Smooth muscle cell (in vitro differentiated cells): ENCODE results near the gene OR2T4. TPM values are rescaled to one million over a fixed set of nuclear protein-coding genes. Genes with fewer than 3 reads are reported as not detected.

Experiments
- DNase-seq: peaks from one replicate; lab custom pipeline; 2025; ENCODE audit not compliant: unreplicated experiment; lab: John Stamatoyannopoulos, UW
- H2AFZ ChIP-seq: fragments of 200-600 bp; sonication (generic); 2 replicates; pipeline ENCODE4 v1.6.0; 2016; ENCODE audit warnings: antibody characterized with exemption, low read depth, mild to moderate bottlenecking
- H3F3A ChIP-seq: fragments of 200-600 bp; sonication (generic); 2 replicates; pipeline ENCODE4 v1.6.0; 2017; ENCODE audit warnings: antibody characterized with exemption, low read depth
- H3K27ac ChIP-seq: fragments of 200-600 bp; sonication (generic); 2 replicates; pipeline ENCODE4 v1.5.1; 2016; ENCODE audit warnings: low read depth, mild to moderate bottlenecking
- H3K27me3 ChIP-seq: fragments of 200-600 bp; sonication (generic); 2 replicates; pipeline ENCODE4 v1.6.1; 2016; ENCODE audit warnings: low read depth, mild to moderate bottlenecking
- H3K36me3 ChIP-seq: fragments of 200-600 bp; sonication (generic); 2 replicates; pipeline ENCODE4 v1.5.1; 2016; ENCODE audit warnings: low read depth
- H3K4me1 ChIP-seq: fragments of 200-600 bp; sonication (generic); 2 replicates; pipeline ENCODE4 v1.5.1; 2016; ENCODE audit warnings: low read depth
- H3K4me2 ChIP-seq: fragments of 200-600 bp; sonication (generic); 2 replicates; pipeline ENCODE4 v1.6.0; 2016; ENCODE audit warnings: mild to moderate bottlenecking
- H3K4me3 ChIP-seq: fragments of 200-600 bp; sonication (generic); 2 replicates; pipeline ENCODE4 v1.5.1; 2016; ENCODE audit warnings: mild to moderate bottlenecking
- H3K79me2 ChIP-seq: fragments of 200-600 bp; sonication (generic); 2 replicates; pipeline ENCODE4 v1.6.0; 2016; ENCODE audit warnings: low read depth, mild to moderate bottlenecking
- H3K9ac ChIP-seq: fragments of 200-600 bp; sonication (generic); 2 replicates; pipeline ENCODE4 v1.6.0; 2016; ENCODE audit warnings: low read depth
- H3K9me3 ChIP-seq: fragments of 200-600 bp; sonication (generic); replicated peaks from 2 replicates; pipeline ENCODE4 v1.5.1; 2016; ENCODE audit warnings: low read depth
- H4K20me1 ChIP-seq: fragments of 200-600 bp; sonication (generic); 2 replicates; pipeline ENCODE4 v1.6.0; 2016; ENCODE audit warnings: low read depth
- WGBS: methylation state at CpG from one replicate; pipeline ENCODE4 v1.1.7; 2016; ENCODE audit warnings: low lambda C conversion rate; 5-methylcytosine and 5-hydroxymethylcytosine counted together
- polyA plus RNA-seq: library from polyadenylated mRNA; unstranded; fragments of >200 nt; fragmentation: Nextera tagmentation; extraction: Ambion mirVana; gene quantifications from 2 replicates; pipeline ENCODE4 v1.2.1, GENCODE V29; 2016
- total RNA-seq: library from RNA; depleted of rRNA; stranded (reverse); fragments of >200 nt; gene quantifications from 2 replicates; pipeline ENCODE4 v1.2.3, GENCODE V29; 2014
- TF ChIP-seq, protein P1 (sequence below): fragments of 200-600 bp; sonication (generic); IDR thresholded peaks from 2 replicates; pipeline ENCODE4 v1.5.1; 2017; ENCODE audit warnings: borderline replicate concordance, mild to moderate bottlenecking, antibody characterized with exemption; ENCODE audit not compliant: insufficient read depth, poor library complexity, severe bottlenecking

The OR2T4 gene, protein sequence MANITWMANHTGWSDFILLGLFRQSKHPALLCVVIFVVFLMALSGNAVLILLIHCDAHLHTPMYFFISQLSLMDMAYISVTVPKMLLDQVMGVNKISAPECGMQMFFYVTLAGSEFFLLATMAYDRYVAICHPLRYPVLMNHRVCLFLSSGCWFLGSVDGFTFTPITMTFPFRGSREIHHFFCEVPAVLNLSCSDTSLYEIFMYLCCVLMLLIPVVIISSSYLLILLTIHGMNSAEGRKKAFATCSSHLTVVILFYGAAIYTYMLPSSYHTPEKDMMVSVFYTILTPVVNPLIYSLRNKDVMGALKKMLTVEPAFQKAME
- total RNA-seq (not detected in 2 replicates), polyA plus RNA-seq (not detected in 2 replicates)

DNA sequence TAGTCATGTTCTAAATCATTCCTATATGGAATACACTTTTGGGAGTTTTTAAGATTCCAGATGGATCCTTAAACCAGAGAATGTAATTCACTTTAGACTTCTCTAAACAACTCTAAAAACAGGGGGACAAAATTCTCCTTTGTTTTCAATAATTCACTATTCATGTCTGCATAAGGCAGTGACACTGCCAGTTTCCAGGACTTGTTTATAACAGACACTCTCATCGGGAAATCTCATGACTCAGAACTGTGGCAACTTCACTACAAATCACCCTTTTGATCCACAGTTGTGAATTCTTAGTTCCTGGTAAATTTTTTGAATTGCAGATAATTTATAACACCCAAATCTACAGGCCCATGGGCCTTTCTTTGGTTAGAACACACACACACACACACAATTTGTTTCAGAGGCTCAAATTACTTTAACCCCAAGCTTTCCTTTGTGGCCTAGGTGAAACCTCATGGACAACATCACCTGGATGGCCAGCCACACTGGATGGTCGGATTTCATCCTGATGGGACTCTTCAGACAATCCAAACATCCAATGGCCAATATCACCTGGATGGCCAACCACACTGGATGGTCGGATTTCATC lies at the start of gene OR2T4:
Gene OR2T4 (plus strand): TSS at position 545 of the 595 bp plus-strand sequence. CDS start 0 bp downstream, at position 545.
- H3K4me2 ChIP-seq, result no peak within 1 kb of the TSS
- H3K36me3 ChIP-seq, result no peaks in the 10 kb centered on the region
- no peaks in the 10 kb centered on the region for H4K20me1 ChIP-seq
- H3K27me3 ChIP-seq, result no peaks in the 10 kb centered on the region
- H3K27ac ChIP-seq, result no peak within 1 kb of the TSS
- no peaks in the 10 kb centered on the region for H3K79me2 ChIP-seq
- H3K9ac ChIP-seq, result no peak within 1 kb of the TSS
- no peak within 1 kb of the TSS for H2AFZ ChIP-seq
- no peaks in the 10 kb centered on the region for H3K4me1 ChIP-seq
- H3K9me3 ChIP-seq, result peaks cover 14% of the 10 kb centered on the region
- no peak within 1 kb of the TSS for H3K4me3 ChIP-seq
- no peak for DNase-seq
- H3F3A ChIP-seq, result no peaks in the 10 kb centered on the region
- WGBS, result 37% methylated on average over 3 of the region's 3 CpGs
- TF ChIP-seq, protein P1, sequence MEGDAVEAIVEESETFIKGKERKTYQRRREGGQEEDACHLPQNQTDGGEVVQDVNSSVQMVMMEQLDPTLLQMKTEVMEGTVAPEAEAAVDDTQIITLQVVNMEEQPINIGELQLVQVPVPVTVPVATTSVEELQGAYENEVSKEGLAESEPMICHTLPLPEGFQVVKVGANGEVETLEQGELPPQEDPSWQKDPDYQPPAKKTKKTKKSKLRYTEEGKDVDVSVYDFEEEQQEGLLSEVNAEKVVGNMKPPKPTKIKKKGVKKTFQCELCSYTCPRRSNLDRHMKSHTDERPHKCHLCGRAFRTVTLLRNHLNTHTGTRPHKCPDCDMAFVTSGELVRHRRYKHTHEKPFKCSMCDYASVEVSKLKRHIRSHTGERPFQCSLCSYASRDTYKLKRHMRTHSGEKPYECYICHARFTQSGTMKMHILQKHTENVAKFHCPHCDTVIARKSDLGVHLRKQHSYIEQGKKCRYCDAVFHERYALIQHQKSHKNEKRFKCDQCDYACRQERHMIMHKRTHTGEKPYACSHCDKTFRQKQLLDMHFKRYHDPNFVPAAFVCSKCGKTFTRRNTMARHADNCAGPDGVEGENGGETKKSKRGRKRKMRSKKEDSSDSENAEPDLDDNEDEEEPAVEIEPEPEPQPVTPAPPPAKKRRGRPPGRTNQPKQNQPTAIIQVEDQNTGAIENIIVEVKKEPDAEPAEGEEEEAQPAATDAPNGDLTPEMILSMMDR, result no peak

DNA sequence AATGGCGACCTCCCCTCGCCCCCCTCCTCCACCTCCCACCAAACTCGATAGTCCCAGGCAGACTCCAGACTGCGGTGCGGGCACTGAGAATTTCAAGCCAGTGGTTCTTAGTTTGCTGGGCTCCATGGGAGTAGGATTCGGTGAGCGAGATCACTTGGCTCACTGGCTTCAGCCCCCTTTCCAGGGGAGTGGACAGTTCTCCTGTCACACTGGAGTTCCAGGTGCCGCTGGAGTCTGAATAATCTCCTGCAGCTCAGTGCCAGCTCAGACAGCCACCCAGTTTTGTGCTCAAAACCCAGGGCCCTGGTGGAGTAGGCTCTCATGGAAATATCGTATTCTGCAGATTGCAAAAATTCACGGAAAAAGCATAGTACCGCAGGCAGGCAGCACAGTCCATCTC lies 44.7 kb upstream of the OR2T4 start:
- Histone ChIP-seq H3K27ac (no peak overlapping the region), H3K4me2 (no peak overlapping the region), H2AFZ (no peak overlapping the region), H3K9ac (no peak overlapping the region), H3K79me2 (no peaks in the 10 kb centered on the region), H3K27me3 (no peaks in the 10 kb centered on the region), H3K9me3 (peaks cover 5% of the 10 kb centered on the region), H3K4me1 (no peaks in the 10 kb centered on the region), H3F3A (no peaks in the 10 kb centered on the region), H3K36me3 (no peaks in the 10 kb centered on the region), H4K20me1 (no peaks in the 10 kb centered on the region), H3K4me3 (no peak overlapping the region)
- 69% methylated on average over 11 of the region's 11 CpGs for WGBS
- TF ChIP-seq, protein P1, result no peak
- DNase-seq, result no peak

DNA sequence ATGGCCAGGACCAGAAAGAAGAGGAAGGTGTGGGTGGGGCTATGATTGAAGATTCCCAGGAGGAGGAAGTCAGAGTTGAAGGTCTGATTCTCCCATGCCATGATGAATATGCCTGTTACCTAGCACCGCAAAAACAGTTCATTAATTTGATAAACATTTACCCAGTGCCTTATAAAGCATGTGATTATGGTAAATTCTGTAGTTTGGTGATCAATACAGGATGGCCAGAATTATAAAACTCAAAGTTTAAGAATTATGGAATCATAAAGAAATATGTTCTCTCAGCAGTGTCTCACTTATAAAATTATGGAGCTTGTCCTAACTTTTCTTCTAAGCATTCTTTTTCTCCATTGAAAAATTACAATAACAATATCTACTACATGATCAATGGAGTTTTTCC lies 37.0 kb upstream of the OR2T4 start, which contains the start of gene OR2M7:
Gene OR2M7 (minus strand): TSS at position 101 of the 400 bp plus-strand sequence. CDS start 0 bp downstream, at position 101.
- no peaks in the 10 kb centered on the region for H3F3A ChIP-seq
- no peaks in the 10 kb centered on the region for H3K79me2 ChIP-seq
- no peak within 1 kb of the TSS for H2AFZ ChIP-seq
- no peaks in the 10 kb centered on the region for H3K27me3 ChIP-seq
- DNase-seq, result no peak
- 76% methylated on average over 1 of the region's 1 CpG for WGBS
- H3K9me3 ChIP-seq, result peaks cover 5% of the 10 kb centered on the region
- no peaks in the 10 kb centered on the region for H3K4me1 ChIP-seq
- no peaks in the 10 kb centered on the region for H4K20me1 ChIP-seq
- H3K4me2 ChIP-seq, result no peak within 1 kb of the TSS
- H3K27ac ChIP-seq, result no peak within 1 kb of the TSS
- no peaks in the 10 kb centered on the region for H3K36me3 ChIP-seq
- H3K4me3 ChIP-seq, result no peak within 1 kb of the TSS
- TF ChIP-seq, protein P1, result no peak
- H3K9ac ChIP-seq, result no peak within 1 kb of the TSS

DNA sequence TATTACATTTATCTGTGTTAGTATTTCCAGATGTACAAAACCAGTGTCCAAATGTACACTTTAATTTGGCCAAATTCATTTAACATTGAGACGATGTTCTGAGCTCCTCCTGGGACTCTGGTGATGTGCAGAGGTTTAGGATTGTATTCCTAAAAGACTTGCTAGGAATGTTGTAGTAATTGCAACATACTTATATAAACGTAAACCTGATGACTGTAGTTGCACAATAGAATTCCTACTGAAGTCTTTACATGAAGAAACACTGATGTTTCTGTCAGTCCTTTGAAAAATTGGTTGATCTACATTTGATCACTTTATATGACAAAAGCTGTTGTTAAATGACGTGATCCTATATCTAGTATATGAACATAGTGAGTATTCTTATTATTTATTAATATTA lies 18.0 kb upstream of the OR2T4 start:
- H3K4me2 ChIP-seq, result no peak overlapping the region
- no peaks in the 10 kb centered on the region for H4K20me1 ChIP-seq
- H3K27ac ChIP-seq, result no peak overlapping the region
- H2AFZ ChIP-seq, result no peak overlapping the region
- no peaks in the 10 kb centered on the region for H3K27me3 ChIP-seq
- H3K79me2 ChIP-seq, result no peaks in the 10 kb centered on the region
- H3K36me3 ChIP-seq, result no peaks in the 10 kb centered on the region
- H3K4me1 ChIP-seq, result no peaks in the 10 kb centered on the region
- DNase-seq, result no peak
- H3K9me3 ChIP-seq, result peaks cover 4% of the 10 kb centered on the region
- no peak overlapping the region for H3K9ac ChIP-seq
- 35% methylated on average over 3 of the region's 3 CpGs for WGBS
- H3K4me3 ChIP-seq, result no peak overlapping the region
- TF ChIP-seq, protein P1, result no peak
- H3F3A ChIP-seq, result no peaks in the 10 kb centered on the region
